ENCODE data around the gene COX6B2.

COX6B2 gene

GRCh38 chr19:55305983-55306562, 48.4 kb downstream of the COX6B2 start:
- TF ChIP-seq GATA3 (IDR thresholded peaks at IDR 0.05; ENCODE audit: low read depth, low read length) (no peak), GATA2 (IDR thresholded peaks at IDR 0.05; ENCODE audit: low read depth, low read length) (no peak)

GRCh38 chr19:55305491-55305890, 49.0 kb downstream of the COX6B2 start:
- TF ChIP-seq GATA2 (IDR thresholded peaks at IDR 0.05; ENCODE audit: low read depth, low read length), result no peak
- TF ChIP-seq GATA3 (IDR thresholded peaks at IDR 0.05; ENCODE audit: low read depth, low read length), result no peak

- TF ChIP-seq GATA2 (IDR thresholded peaks at IDR 0.05; ENCODE audit: low read depth, low read length), result no peak
- TF ChIP-seq GATA3 (IDR thresholded peaks at IDR 0.05; ENCODE audit: low read depth, low read length), result no peak
Observed at GRCh38 chr19:55304980-55305379, 49.5 kb downstream of the COX6B2 start.

- TF ChIP-seq GATA2 (IDR thresholded peaks at IDR 0.05; ENCODE audit: low read depth, low read length), result no peak
- no peak for TF ChIP-seq GATA3 (IDR thresholded peaks at IDR 0.05; ENCODE audit: low read depth, low read length)
Observed at GRCh38 chr19:55304279-55304978, 50.1 kb downstream of the COX6B2 start.

GRCh38 chr19:55303477-55303876, 51.0 kb downstream of the COX6B2 start:
- TF ChIP-seq GATA2 (IDR thresholded peaks at IDR 0.05; ENCODE audit: low read depth, low read length), result no peak
- no peak for TF ChIP-seq GATA3 (IDR thresholded peaks at IDR 0.05; ENCODE audit: low read depth, low read length)

GRCh38 chr19:55302318-55302703, 52.2 kb downstream of the COX6B2 start:
- TF ChIP-seq GATA2 (IDR thresholded peaks at IDR 0.05; ENCODE audit: low read depth, low read length) (no peak), GATA3 (IDR thresholded peaks at IDR 0.05; ENCODE audit: low read depth, low read length) (no peak)

GRCh38 chr19:55301459-55302317, 52.8 kb downstream of the COX6B2 start:
- no peak for TF ChIP-seq GATA3 (IDR thresholded peaks at IDR 0.05; ENCODE audit: low read depth, low read length)

- TF ChIP-seq GATA2 (IDR thresholded peaks at IDR 0.05; ENCODE audit: low read depth, low read length) (no peak), GATA3 (IDR thresholded peaks at IDR 0.05; ENCODE audit: low read depth, low read length) (no peak)
Observed at GRCh38 chr19:55300886-55301458, 53.5 kb downstream of the COX6B2 start.

GRCh38 chr19:55299991-55300390, 54.5 kb downstream of the COX6B2 start:
- TF ChIP-seq GATA2 (IDR thresholded peaks at IDR 0.05; ENCODE audit: low read depth, low read length) (no peak), GATA3 (IDR thresholded peaks at IDR 0.05; ENCODE audit: low read depth, low read length) (no peak)

All from SH-SY5Y (cell line).